ENCODE measurements around the gene C1orf159.
"Not testable (repeated sequence)": the region's sequence is repeated elsewhere in the genome, so short reads cannot be mapped to it uniquely, and the experiment has no call there.

DNA sequence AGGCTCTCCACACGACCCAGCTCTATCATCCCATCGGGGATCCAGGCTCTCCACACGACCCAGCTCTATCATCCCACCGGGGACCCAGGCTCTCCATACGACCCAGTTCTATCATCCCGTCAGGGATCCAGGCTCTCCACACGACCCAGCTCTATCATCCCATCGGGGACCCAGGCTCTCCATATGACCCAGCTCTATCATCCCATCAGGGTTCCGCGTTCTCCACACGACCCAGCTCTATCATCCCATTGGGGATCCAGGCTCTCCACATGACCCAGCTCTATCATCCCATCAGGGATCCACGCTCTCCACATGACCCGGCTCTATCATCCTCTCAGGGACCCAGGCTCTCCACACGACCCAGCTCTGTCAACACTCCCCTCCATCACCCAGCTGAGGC, 37.3 kb upstream of the C1orf159 start:
- TF ChIP-seq, protein P1, sequence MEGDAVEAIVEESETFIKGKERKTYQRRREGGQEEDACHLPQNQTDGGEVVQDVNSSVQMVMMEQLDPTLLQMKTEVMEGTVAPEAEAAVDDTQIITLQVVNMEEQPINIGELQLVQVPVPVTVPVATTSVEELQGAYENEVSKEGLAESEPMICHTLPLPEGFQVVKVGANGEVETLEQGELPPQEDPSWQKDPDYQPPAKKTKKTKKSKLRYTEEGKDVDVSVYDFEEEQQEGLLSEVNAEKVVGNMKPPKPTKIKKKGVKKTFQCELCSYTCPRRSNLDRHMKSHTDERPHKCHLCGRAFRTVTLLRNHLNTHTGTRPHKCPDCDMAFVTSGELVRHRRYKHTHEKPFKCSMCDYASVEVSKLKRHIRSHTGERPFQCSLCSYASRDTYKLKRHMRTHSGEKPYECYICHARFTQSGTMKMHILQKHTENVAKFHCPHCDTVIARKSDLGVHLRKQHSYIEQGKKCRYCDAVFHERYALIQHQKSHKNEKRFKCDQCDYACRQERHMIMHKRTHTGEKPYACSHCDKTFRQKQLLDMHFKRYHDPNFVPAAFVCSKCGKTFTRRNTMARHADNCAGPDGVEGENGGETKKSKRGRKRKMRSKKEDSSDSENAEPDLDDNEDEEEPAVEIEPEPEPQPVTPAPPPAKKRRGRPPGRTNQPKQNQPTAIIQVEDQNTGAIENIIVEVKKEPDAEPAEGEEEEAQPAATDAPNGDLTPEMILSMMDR (IDR thresholded peaks at IDR 0.05), result not testable (repeated sequence)
- TF ChIP-seq POLR2AphosphoS5, POLR2A (IDR thresholded peaks at IDR 0.05): not testable (repeated sequence)
